ENCODE measurements around the gene DHRSX.

DNA sequence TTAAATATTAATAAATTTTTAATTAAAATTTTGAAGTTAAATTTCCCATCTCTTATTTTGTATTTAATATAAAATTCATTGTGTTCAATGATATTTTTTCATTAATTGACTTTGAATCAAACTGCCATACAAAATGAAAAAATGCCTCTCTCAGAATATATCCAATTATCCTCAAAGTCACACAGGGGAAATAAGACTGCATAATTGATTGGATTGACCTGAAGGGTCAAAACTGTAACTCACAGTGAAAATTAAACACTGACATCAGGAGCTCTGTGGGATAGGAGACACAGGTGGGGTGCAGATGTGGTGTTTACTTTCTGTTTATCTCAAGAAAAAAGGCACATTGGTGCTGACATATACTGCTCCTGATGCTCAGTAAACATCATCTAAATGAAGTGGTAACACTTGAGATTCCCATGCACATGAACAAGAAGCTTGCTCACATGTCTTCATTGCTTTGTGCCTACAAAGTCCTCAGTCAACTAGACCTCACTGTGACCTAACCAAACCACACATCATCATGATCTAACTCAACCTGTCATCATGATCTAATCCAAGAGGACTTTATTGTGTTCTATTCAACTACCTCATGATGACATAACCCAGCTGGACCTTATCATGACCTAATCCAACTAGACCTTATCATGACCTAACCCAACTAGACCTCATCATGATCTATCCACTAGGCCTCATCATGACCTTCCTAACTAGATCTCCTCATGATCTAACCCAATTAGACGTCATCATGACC is 83.7 kb downstream of the DHRSX start:
- TF ChIP-seq, protein P1, sequence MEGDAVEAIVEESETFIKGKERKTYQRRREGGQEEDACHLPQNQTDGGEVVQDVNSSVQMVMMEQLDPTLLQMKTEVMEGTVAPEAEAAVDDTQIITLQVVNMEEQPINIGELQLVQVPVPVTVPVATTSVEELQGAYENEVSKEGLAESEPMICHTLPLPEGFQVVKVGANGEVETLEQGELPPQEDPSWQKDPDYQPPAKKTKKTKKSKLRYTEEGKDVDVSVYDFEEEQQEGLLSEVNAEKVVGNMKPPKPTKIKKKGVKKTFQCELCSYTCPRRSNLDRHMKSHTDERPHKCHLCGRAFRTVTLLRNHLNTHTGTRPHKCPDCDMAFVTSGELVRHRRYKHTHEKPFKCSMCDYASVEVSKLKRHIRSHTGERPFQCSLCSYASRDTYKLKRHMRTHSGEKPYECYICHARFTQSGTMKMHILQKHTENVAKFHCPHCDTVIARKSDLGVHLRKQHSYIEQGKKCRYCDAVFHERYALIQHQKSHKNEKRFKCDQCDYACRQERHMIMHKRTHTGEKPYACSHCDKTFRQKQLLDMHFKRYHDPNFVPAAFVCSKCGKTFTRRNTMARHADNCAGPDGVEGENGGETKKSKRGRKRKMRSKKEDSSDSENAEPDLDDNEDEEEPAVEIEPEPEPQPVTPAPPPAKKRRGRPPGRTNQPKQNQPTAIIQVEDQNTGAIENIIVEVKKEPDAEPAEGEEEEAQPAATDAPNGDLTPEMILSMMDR (conservative IDR thresholded peaks at IDR 0.05 in 1 of 2, IDR thresholded peaks at IDR 0.05 in 1 of 2; ENCODE audit: extremely low read depth in 1 of 2, insufficient read depth in 1 of 2, low read depth in 1 of 2, low read length in 2 of 2): no peak
- no peak for TF ChIP-seq EZH2 (IDR thresholded peaks at IDR 0.05; ENCODE audit: borderline replicate concordance, low read length)
